Cardiac muscle cell (in vitro differentiated cells and primary cell): ENCODE measurements around the gene CTIF. TPM values are rescaled to one million over a fixed set of nuclear protein-coding genes. Genes with fewer than 3 reads are reported as not detected.

ENCODE experiments used
- DNase-seq, 2 donors: peaks; one replicate each; pipeline versions ENCODE4 v3.0.0 to v3.0.0-alpha.2; 2010 to 2017; ENCODE audit warnings: low read depth in 1 of 2, low spot score in 1 of 2
- H3K27ac ChIP-seq: fragments of 200-600 bp; sonication (generic); 2 replicates; pipeline ENCODE4 v1.5.1; 2016
- H3K27me3 ChIP-seq: fragments of 200-600 bp; sonication (generic); 2 replicates; pipeline ENCODE4 v1.6.0; 2016; ENCODE audit warnings: control low read depth
- H3K36me3 ChIP-seq: fragments of 200-600 bp; sonication (generic); 2 replicates; pipeline ENCODE4 v1.5.1; 2016; ENCODE audit warnings: control low read depth
- H3K4me1 ChIP-seq: fragments of 200-600 bp; sonication (generic); 2 replicates; pipeline ENCODE4 v1.8.1; 2017; ENCODE audit warnings: low read depth, mild to moderate bottlenecking, mixed run types
- H3K4me3 ChIP-seq: fragments of 200-600 bp; sonication (generic); 2 replicates; pipeline ENCODE4 v1.5.1; 2016; ENCODE audit warnings: mild to moderate bottlenecking
- H3K9me3 ChIP-seq: fragments of 200-600 bp; sonication (generic); 2 replicates; pipeline ENCODE4 v1.5.1; 2017; ENCODE audit warnings: low read depth, mild to moderate bottlenecking, control low read depth
- polyA plus RNA-seq: library from polyadenylated mRNA; unstranded; fragments of >200 nt; fragmentation: Nextera tagmentation; extraction: Ambion mirVana; gene quantifications from 2 replicates; pipeline ENCODE4 v1.2.1, GENCODE V29; 2016
- total RNA-seq: library from RNA; depleted of rRNA; stranded (reverse); fragments of >200 nt; gene quantifications from 2 replicates; pipeline ENCODE4 v1.2.3, GENCODE V29; 2016
- TF ChIP-seq, protein P1 (sequence below): IDR thresholded peaks from 2 replicates; pipeline ENCODE4 v1.5.1; 2012; ENCODE audit warnings: low read depth, mild to moderate bottlenecking, low read length

CTIF gene
- total and polyA plus RNA-seq, 2 experiments from 2014 or later: 16.5 to 22.0 TPM

GRCh38 chr18:48815179-48815515 is 276.3 kb downstream of the CTIF start:
- no peaks in the 10 kb centered on the region for H3K27me3 ChIP-seq
- no peak for DNase-seq
- TF ChIP-seq, protein P1, sequence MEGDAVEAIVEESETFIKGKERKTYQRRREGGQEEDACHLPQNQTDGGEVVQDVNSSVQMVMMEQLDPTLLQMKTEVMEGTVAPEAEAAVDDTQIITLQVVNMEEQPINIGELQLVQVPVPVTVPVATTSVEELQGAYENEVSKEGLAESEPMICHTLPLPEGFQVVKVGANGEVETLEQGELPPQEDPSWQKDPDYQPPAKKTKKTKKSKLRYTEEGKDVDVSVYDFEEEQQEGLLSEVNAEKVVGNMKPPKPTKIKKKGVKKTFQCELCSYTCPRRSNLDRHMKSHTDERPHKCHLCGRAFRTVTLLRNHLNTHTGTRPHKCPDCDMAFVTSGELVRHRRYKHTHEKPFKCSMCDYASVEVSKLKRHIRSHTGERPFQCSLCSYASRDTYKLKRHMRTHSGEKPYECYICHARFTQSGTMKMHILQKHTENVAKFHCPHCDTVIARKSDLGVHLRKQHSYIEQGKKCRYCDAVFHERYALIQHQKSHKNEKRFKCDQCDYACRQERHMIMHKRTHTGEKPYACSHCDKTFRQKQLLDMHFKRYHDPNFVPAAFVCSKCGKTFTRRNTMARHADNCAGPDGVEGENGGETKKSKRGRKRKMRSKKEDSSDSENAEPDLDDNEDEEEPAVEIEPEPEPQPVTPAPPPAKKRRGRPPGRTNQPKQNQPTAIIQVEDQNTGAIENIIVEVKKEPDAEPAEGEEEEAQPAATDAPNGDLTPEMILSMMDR: no peak
- H3K4me1 ChIP-seq: peaks cover 26% of the 10 kb centered on the region
- H3K27ac ChIP-seq: peak overlapping the region; percentile 18
- no peak overlapping the region for H3K4me3 ChIP-seq
- no peaks in the 10 kb centered on the region for H3K9me3 ChIP-seq
- no peaks in the 10 kb centered on the region for H3K36me3 ChIP-seq

DNA sequence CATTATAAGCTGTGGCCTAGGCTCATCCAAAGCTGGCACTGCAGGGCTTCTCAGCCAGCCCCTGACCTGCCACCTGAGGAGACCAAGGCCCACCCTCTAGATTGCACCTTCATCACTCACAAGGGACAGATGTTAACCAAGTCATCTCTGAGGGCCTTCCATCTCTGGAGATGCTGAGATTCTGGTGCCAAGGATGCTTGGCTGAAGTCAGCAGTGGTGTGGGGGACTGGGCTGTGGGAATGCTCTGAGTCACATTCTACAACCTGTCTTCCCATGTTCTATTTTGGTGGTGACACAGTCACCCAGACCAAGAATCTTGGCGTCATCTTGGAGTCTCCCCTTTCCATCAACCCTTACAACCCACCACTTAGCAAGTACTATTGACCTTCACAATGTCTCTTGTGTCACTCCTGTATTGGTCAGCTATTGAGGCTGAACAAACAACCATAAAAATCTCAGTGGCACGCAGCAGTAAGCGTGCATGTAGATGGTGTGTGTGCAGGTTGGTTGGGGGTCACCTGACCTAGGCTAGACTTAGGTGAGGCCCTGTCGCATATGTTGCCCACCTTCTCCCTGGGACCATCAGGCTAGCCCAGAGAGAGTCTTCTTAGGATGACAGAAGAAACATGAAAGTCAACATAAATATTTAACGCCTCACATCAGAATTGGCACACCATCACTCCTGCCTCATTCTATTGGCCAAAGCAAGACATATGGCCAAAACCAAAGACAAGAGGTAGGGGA is 276.9 kb downstream of the CTIF start:
- TF ChIP-seq, protein P1: no peak
- Histone ChIP-seq H3K27me3 (no peaks in the 10 kb centered on the region), H3K4me3 (no peak overlapping the region), H3K27ac (no peak overlapping the region), H3K4me1 (peaks cover 26% of the 10 kb centered on the region), H3K36me3 (no peaks in the 10 kb centered on the region), H3K9me3 (no peaks in the 10 kb centered on the region)
- DNase-seq: no peak

DNA sequence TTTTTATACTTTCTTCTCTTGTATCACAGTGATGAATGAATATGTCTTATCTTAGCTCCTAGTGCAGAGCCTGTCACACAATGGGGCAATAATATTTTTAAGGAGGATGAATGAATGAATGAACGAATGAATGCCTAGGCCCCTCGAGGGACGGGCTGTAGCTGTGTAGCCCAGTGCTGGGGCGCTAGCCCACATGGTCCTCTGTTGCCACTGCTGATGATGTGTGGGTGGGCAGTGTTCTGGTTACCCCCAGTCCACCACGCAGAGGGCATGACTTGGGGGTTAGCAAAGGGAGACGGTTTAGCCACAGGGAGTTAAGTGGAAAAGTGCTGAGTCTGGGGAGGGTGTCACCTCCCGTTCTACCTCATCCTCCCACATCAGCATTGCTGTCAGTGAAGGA is 277.7 kb downstream of the CTIF start:
- H3K27ac ChIP-seq: no peak overlapping the region
- H3K4me3 ChIP-seq: no peak overlapping the region
- H3K4me1 ChIP-seq: peaks cover 26% of the 10 kb centered on the region
- TF ChIP-seq, protein P1: no peak
- DNase-seq: no peak
- H3K27me3 ChIP-seq: no peaks in the 10 kb centered on the region
- no peaks in the 10 kb centered on the region for H3K9me3 ChIP-seq
- H3K36me3 ChIP-seq: no peaks in the 10 kb centered on the region

DNA sequence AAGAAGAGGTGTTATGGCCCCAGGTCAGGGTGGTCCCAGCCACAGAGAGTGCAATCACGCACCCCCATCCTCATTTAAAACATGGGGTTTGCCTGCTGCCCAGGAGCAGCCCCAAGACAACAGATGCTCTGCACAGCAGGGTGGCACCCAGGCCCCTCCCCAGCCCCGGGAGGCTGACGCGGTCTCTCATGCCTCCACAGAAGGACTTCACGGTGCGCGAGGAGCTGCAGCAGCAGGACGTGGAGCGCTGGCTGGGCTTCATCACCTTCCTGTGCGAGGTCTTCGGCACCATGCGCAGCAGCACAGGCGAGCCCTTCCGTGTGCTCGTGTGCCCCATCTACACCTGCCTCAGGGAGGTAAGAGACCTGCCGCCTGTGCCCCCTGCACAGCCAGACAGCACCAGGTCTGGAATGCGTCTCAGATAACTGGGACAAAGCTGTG is 278.2 kb downstream of the CTIF start:
- DNase-seq: no peak
- H3K36me3 ChIP-seq: no peaks in the 10 kb centered on the region

GRCh38 chr18:48818329-48819254 is 279.8 kb downstream of the CTIF start:
- Histone ChIP-seq H3K4me1 (peaks cover 23% of the 10 kb centered on the region), H3K36me3 (no peaks in the 10 kb centered on the region), H3K27ac (peak overlapping the region; percentile 12), H3K27me3 (no peaks in the 10 kb centered on the region), H3K4me3 (no peak overlapping the region), H3K9me3 (no peaks in the 10 kb centered on the region)
- TF ChIP-seq, protein P1: no peak
- DNase-seq: no peak

More for the DNA sequence above, 278.2 kb downstream of the CTIF start:
- Histone ChIP-seq H3K4me3 (no peak overlapping the region), H3K27ac (no peak overlapping the region), H3K27me3 (no peaks in the 10 kb centered on the region), H3K4me1 (peaks cover 26% of the 10 kb centered on the region), H3K9me3 (no peaks in the 10 kb centered on the region)
- TF ChIP-seq, protein P1: no peak
